A673 (cell line): Measurements from ENCODE around the gene DPEP2. TPM values are rescaled to one million over a fixed set of nuclear protein-coding genes. Genes with fewer than 3 reads are reported as not detected.
"Not testable (repeated sequence)": the region's sequence is repeated elsewhere in the genome, so short reads cannot be mapped to it uniquely, and the experiment has no call there.

Source experiments
- BruUV-seq: library from RNA; stranded (reverse); fragments of 400-500 nt; replicated peaks from 2 replicates; lab custom pipeline; 2021; lab: Mats Ljungman, UMichigan
- CTCF ChIA-PET: fragments of 300-600 bp; sonication (Branson Sonifier 250); formaldehyde crosslinking; loops from one replicate; lab custom pipeline; 2022; ENCODE audit warnings: antibody characterized with exemption; lab: Charles Lee
- POLR2A ChIA-PET: fragments of 300-600 bp; sonication (Branson Sonifier 250); formaldehyde crosslinking; loops from one replicate; lab custom pipeline; 2022; ENCODE audit warnings: antibody characterized with exemption; ENCODE audit not compliant: low non-redundant PET; lab: Charles Lee
- DNase-seq: peaks from one replicate; pipeline ENCODE4 v3.0.0-alpha.2; 2015; ENCODE audit warnings: low spot score
- H3K27ac ChIP-seq: fragments of 200-600 bp; sonication (generic); 2 replicates; pipeline ENCODE4 v1.5.1; 2016; ENCODE audit warnings: mixed run types, low read depth, mild to moderate bottlenecking, mixed read lengths, antibody characterized with exemption, low read length; ENCODE audit not compliant: poor library complexity, severe bottlenecking
- H3K27me3 ChIP-seq: fragments of 200-600 bp; sonication (generic); replicated peaks from 2 replicates; pipeline ENCODE4 v1.6.1; 2017; ENCODE audit warnings: mixed run types, low read depth, mild to moderate bottlenecking, mixed read lengths, antibody characterized with exemption, low read length; ENCODE audit not compliant: insufficient read depth, poor library complexity
- H3K36me3 ChIP-seq: fragments of 200-600 bp; sonication (generic); 2 replicates; pipeline ENCODE4 v1.6.1; 2016; ENCODE audit warnings: mixed run types, mild to moderate bottlenecking, mixed read lengths, antibody characterized with exemption, low read length; ENCODE audit not compliant: insufficient read depth, poor library complexity, severe bottlenecking
- H3K4me1 ChIP-seq: fragments of 200-600 bp; sonication (generic); 2 replicates; pipeline ENCODE4 v1.6.1; 2017; ENCODE audit warnings: mixed run types, mild to moderate bottlenecking, mixed read lengths, antibody characterized with exemption, low read length; ENCODE audit not compliant: insufficient read depth, poor library complexity, severe bottlenecking
- H3K4me3 ChIP-seq: fragments of 200-600 bp; sonication (generic); 2 replicates; pipeline ENCODE4 v1.5.1; 2016; ENCODE audit warnings: low read depth, mixed run types, mild to moderate bottlenecking, mixed read lengths, low read length; ENCODE audit not compliant: poor library complexity, severe bottlenecking
- H3K9me3 ChIP-seq: fragments of 200-600 bp; sonication (generic); 2 replicates; pipeline ENCODE4 v1.6.1; 2016; ENCODE audit warnings: mixed run types, low read depth, mild to moderate bottlenecking, mixed read lengths, antibody characterized with exemption, low read length; ENCODE audit not compliant: poor library complexity, severe bottlenecking
- CTCF ChIP-seq: fragments of 300-800, 200-600 bp; sonication (generic); conservative IDR thresholded peaks from 2 replicates; pipeline ENCODE4 v1.5.1; 2017; ENCODE audit warnings: low read depth, mild to moderate bottlenecking, antibody characterized with exemption, low read length, moderate library complexity, mixed read lengths
- EZH2 ChIP-seq: fragments of 200-600 bp; sonication (generic); IDR thresholded peaks from 2 replicates; pipeline ENCODE4 v1.6.1; 2017; ENCODE audit warnings: borderline replicate concordance, low read depth, mild to moderate bottlenecking, mixed read lengths, antibody characterized with exemption, low read length; ENCODE audit not compliant: poor library complexity, severe bottlenecking
- intact Hi-C: fragments of 100-400 bp; cut with micrococcal nuclease; formaldehyde crosslinking; loops from one replicate; pipeline ENCODE4 v1.10.0; 2022; ENCODE audit not compliant: unreplicated experiment
- total RNA-seq: library from RNA; stranded (reverse); gene quantifications from 2 replicates; pipeline ENCODE4 v1.2.3, GENCODE V29; 2021

Gene DPEP2
- total RNA-seq, 1 experiment from 2014 or later, result not detected

- H3K4me1 ChIP-seq, result no peaks in the 10 kb centered on the region
- no peak overlapping the region for H3K4me3 ChIP-seq
- no TSS peak for BruUV-seq
- TF ChIP-seq CTCF, result no peak
- no peak for TF ChIP-seq EZH2
- peaks cover 3% of the 10 kb centered on the region for H3K36me3 ChIP-seq
- no peak overlapping the region for H3K27ac ChIP-seq
- no peak for DNase-seq
- CTCF ChIA-PET, result interaction anchor here (0.6 kb wide), 1 partner anchor 101 kb away, joined by 3 read pairs; no protein-coding TSS in a partner anchor
- no peaks in the 10 kb centered on the region for H3K27me3 ChIP-seq
- POLR2A ChIA-PET, result no interaction called here
- H3K9me3 ChIP-seq, result no peaks in the 10 kb centered on the region
- intact Hi-C loops, result no loop called here
These were observed 35.9 kb upstream of the DPEP2 start for GRCh38 chr16:68035227-68035626.

- DNase-seq, result no peak
- intact Hi-C loops, result no loop called here
- no peak overlapping the region for H3K4me3 ChIP-seq
- H3K9me3 ChIP-seq, result no peaks in the 10 kb centered on the region
- no peak overlapping the region for H3K27ac ChIP-seq
- no peaks in the 10 kb centered on the region for H3K4me1 ChIP-seq
- ChIA-PET CTCF (no interaction called here), POLR2A (no interaction called here)
- no TSS peak for BruUV-seq
- H3K36me3 ChIP-seq, result peaks cover 1% of the 10 kb centered on the region
- H3K27me3 ChIP-seq, result no peaks in the 10 kb centered on the region
- TF ChIP-seq EZH2 (no peak), CTCF (no peak)
These were observed 33.8 kb upstream of the DPEP2 start for GRCh38 chr16:68033101-68033500.

GRCh38 chr16:68031951-68032350, 32.7 kb upstream of the DPEP2 start:
- TF ChIP-seq CTCF, result no peak
- TF ChIP-seq EZH2, result no peak
- H3K27me3 ChIP-seq, result no peaks in the 10 kb centered on the region
- BruUV-seq, result no TSS peak
- DNase-seq, result no peak
- CTCF ChIA-PET, result no interaction called here
- H3K27ac ChIP-seq, result no peak overlapping the region
- no peaks in the 10 kb centered on the region for H3K4me1 ChIP-seq
- intact Hi-C loops, result no loop called here
- POLR2A ChIA-PET, result interaction anchor here (0.6 kb wide), 1 partner anchor 35 kb away, joined by 3 read pairs; no protein-coding TSS in a partner anchor
- no peaks in the 10 kb centered on the region for H3K9me3 ChIP-seq
- H3K4me3 ChIP-seq, result no peak overlapping the region
- peaks cover under 1% of the 10 kb centered on the region for H3K36me3 ChIP-seq

- not testable (repeated sequence) for H3K27ac ChIP-seq, BruUV-seq
These were observed 30.8 kb upstream of the DPEP2 start for GRCh38 chr16:68030108-68030507.

More at GRCh38 chr16:68030108-68030507, 30.8 kb upstream of the DPEP2 start:
- H3K27me3 ChIP-seq, H3K36me3 ChIP-seq, DNase-seq, H3K9me3 ChIP-seq, POLR2A ChIA-PET, intact Hi-C loops, H3K4me1 ChIP-seq, H3K4me3 ChIP-seq: not testable (repeated sequence)
- CTCF ChIA-PET, result interaction anchor here (0.6 kb wide), 1 partner anchor 190 kb away, joined by 5 read pairs; no protein-coding TSS in a partner anchor
